HepG2 (cell line): ENCODE data around the gene ADI1. TPM values are rescaled to one million over a fixed set of nuclear protein-coding genes. Genes with fewer than 3 reads are reported as not detected.

ENCODE experiments used
- BCL3 ChIP-seq: sonication (generic); formaldehyde crosslinking; IDR thresholded peaks from 2 replicates; pipeline ENCODE4 v1.5.1; 2020; ENCODE audit warnings: mild to moderate bottlenecking, missing genetic modification reagents, moderate library complexity
- CBFB ChIP-seq: sonication (generic); formaldehyde crosslinking; IDR thresholded peaks from 2 replicates; pipeline ENCODE4 v1.4.0; 2020; ENCODE audit warnings: missing genetic modification reagents
- CCDC6 ChIP-seq: sonication (generic); formaldehyde crosslinking; IDR thresholded peaks from 2 replicates; pipeline ENCODE4 v1.8.1; 2022; ENCODE audit warnings: mild to moderate bottlenecking, missing genetic modification reagents, moderate library complexity
- CENPT ChIP-seq: sonication (generic); formaldehyde crosslinking; IDR thresholded peaks from 2 replicates; pipeline ENCODE4 v1.8.0; 2022; ENCODE audit warnings: low read depth, mild to moderate bottlenecking, moderate library complexity, missing genetic modification reagents
- GATA4 ChIP-seq: sonication (generic); IDR thresholded peaks from 2 replicates; pipeline ENCODE4 v1.6.1; 2016; ENCODE audit warnings: antibody characterized with exemption, low read depth, borderline replicate concordance
- HNRNPLL ChIP-seq: fragments of 200-400 bp; formaldehyde crosslinking; IDR thresholded peaks from 2 replicates; pipeline ENCODE4 v1.6.1; 2017; ENCODE audit warnings: mild to moderate bottlenecking, low read depth, low read length; ENCODE audit not compliant: poor library complexity, severe bottlenecking
- KLF15 ChIP-seq: sonication (generic); formaldehyde crosslinking; IDR thresholded peaks from 2 replicates; pipeline ENCODE4 v1.8.1; 2023; ENCODE audit warnings: borderline replicate concordance, mild to moderate bottlenecking, inconsistent platforms, missing genetic modification reagents, mixed read lengths
- MTF2 ChIP-seq: sonication (generic); formaldehyde crosslinking; IDR thresholded peaks from 2 replicates; pipeline ENCODE4 v1.5.0; 2020; ENCODE audit warnings: missing genetic modification reagents, borderline replicate concordance
- NFIC ChIP-seq: IDR thresholded peaks from 2 replicates; pipeline ENCODE4 v1.6.1; 2012; ENCODE audit warnings: mild to moderate bottlenecking, low read length, inconsistent platforms
- NR1H2 ChIP-seq: sonication (generic); formaldehyde crosslinking; IDR thresholded peaks from 2 replicates; pipeline ENCODE4 v1.8.1; 2022; ENCODE audit warnings: low read depth, missing genetic modification reagents, borderline replicate concordance
- PHF20 ChIP-seq: sonication (generic); formaldehyde crosslinking; IDR thresholded peaks from 2 replicates; pipeline ENCODE4 v1.5.0; 2020; ENCODE audit warnings: mild to moderate bottlenecking, missing genetic modification reagents
- SNRNP70 ChIP-seq: fragments of 200-400 bp; formaldehyde crosslinking; IDR thresholded peaks from 2 replicates; pipeline ENCODE4 v1.6.1; 2017; ENCODE audit warnings: mild to moderate bottlenecking, low read depth, low read length, moderate library complexity
- ZKSCAN8 ChIP-seq: IDR thresholded peaks from 2 replicates; pipeline ENCODE4 v1.6.1; 2016; ENCODE audit warnings: borderline replicate concordance, missing genetic modification reagents, missing compliant biosample characterization
- ZNF18 ChIP-seq: sonication (generic); formaldehyde crosslinking; IDR thresholded peaks from 2 replicates; pipeline ENCODE4 v1.8.0; 2022; ENCODE audit warnings: mild to moderate bottlenecking, missing genetic modification reagents; ENCODE audit not compliant: insufficient replicate concordance
- ZNF263 ChIP-seq: sonication (generic); formaldehyde crosslinking; IDR thresholded peaks from 2 replicates; pipeline ENCODE4 v1.4.0; 2020; ENCODE audit warnings: missing genetic modification reagents
- ZNF280D ChIP-seq: sonication (generic); formaldehyde crosslinking; IDR thresholded peaks from 2 replicates; pipeline ENCODE4 v1.5.1; 2020; ENCODE audit warnings: mild to moderate bottlenecking, missing genetic modification reagents
- ZNF33A ChIP-seq: sonication (generic); formaldehyde crosslinking; IDR thresholded peaks from 2 replicates; pipeline ENCODE4 v1.5.1; 2020; ENCODE audit warnings: missing genetic modification reagents, mild to moderate bottlenecking, moderate library complexity, borderline replicate concordance
- polyA plus RNA-seq, 8 experiments: library from polyadenylated mRNA; depleted of rRNA in 3 of 8; stranded (reverse) in 7 of 8; unstranded in 1 of 8; fragments of >200 nt; fragmentation: Illumina TruSeq in 4 of 8; extraction: Trizol in 4 of 8; gene quantifications; 2 replicates each; pipeline versions ENCODE4 v1.2.1 to v1.2.3, GENCODE V29; 2011 to 2016; ENCODE audit warnings: low read depth in 4 of 8, missing spikeins in 1 of 8, mixed read lengths in 1 of 8; ENCODE audit not compliant: insufficient read depth in 1 of 8
- total RNA-seq, 5 experiments: library from RNA; depleted of rRNA; stranded (reverse); fragments of >200 nt; fragmentation: Illumina TruSeq; extraction: Trizol; gene quantifications; 2 replicates each; pipeline ENCODE4 v1.2.3, GENCODE V29; 2016; ENCODE audit warnings: low read depth in 1 of 5
- TF ChIP-seq, protein P1 (sequence below): fragments of 450-650 bp; IDR thresholded peaks from 2 replicates; pipeline ENCODE4 v1.6.1; 2017; ENCODE audit warnings: mild to moderate bottlenecking
- TF ChIP-seq, protein P2 (sequence below): IDR thresholded peaks from 2 replicates; pipeline ENCODE4 v1.6.1; 2016; ENCODE audit warnings: missing compliant biosample characterization, missing genetic modification reagents, borderline replicate concordance

The ADI1 gene
- total and polyA plus RNA-seq, 2 of the 13 experiments (the other 11 are each of a cell fraction or from before 2014, with no cell fraction given), result 28.7 to 123 TPM

DNA sequence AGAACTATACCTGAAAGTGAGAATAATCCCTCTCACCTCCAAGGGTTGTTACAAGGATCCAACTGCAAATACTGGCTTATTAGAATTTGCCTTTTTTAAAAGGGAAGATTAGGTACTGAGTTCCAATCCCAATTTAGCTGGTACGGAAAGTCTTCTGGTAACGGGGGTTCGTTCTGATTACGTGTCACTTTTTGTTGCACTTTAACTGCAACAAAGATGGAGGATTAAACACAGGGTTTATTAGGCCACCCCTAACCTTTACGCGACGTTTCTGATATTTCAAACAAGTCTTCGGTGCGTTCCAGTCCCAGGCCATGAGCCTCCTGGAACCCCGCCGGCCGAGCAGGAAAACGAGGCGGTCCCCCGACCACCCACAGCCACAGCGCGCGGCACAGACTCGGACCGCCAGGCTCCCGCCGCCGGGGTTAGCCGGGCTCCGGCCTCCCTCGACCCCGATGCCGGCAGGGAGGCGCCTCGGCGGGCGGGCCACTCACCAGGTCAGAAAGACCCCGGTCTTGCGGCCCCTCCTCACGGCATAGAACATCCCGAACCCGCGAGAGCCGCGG lies 38.4 kb upstream of the ADI1 start (continued):
- peak; percentile 87; the same call in 1 of the 2 replicates for TF ChIP-seq NR1H2 (CRISPR knock-in tag)
- 0 out of 2 replicates have a peak, but pooled peaks have one; percentile 20 for TF ChIP-seq NFIC
- TF ChIP-seq PHF20 (CRISPR knock-in tag), result no peak
- no peak for TF ChIP-seq SNRNP70
- TF ChIP-seq CCDC6, result peak; percentile 51; the same call in 1 of the 2 replicates
- no peak for TF ChIP-seq KLF15 (CRISPR knock-in tag)
- peak; percentile 4; the same call in 1 of the 2 replicates for TF ChIP-seq CENPT (CRISPR knock-in tag)
- TF ChIP-seq, protein P1, sequence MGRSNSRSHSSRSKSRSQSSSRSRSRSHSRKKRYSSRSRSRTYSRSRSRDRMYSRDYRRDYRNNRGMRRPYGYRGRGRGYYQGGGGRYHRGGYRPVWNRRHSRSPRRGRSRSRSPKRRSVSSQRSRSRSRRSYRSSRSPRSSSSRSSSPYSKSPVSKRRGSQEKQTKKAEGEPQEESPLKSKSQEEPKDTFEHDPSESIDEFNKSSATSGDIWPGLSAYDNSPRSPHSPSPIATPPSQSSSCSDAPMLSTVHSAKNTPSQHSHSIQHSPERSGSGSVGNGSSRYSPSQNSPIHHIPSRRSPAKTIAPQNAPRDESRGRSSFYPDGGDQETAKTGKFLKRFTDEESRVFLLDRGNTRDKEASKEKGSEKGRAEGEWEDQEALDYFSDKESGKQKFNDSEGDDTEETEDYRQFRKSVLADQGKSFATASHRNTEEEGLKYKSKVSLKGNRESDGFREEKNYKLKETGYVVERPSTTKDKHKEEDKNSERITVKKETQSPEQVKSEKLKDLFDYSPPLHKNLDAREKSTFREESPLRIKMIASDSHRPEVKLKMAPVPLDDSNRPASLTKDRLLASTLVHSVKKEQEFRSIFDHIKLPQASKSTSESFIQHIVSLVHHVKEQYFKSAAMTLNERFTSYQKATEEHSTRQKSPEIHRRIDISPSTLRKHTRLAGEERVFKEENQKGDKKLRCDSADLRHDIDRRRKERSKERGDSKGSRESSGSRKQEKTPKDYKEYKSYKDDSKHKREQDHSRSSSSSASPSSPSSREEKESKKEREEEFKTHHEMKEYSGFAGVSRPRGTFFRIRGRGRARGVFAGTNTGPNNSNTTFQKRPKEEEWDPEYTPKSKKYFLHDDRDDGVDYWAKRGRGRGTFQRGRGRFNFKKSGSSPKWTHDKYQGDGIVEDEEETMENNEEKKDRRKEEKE, result no peak
- TF ChIP-seq ZNF18 (CRISPR knock-in tag), result no peak
- no peak for TF ChIP-seq GATA4
- TF ChIP-seq BCL3, result no peak
- TF ChIP-seq ZNF33A, result 0 out of 2 replicates have a peak, but pooled peaks have one; percentile 1
- no peak for TF ChIP-seq ZKSCAN8 (CRISPR knock-in tag)
- TF ChIP-seq, protein P2, sequence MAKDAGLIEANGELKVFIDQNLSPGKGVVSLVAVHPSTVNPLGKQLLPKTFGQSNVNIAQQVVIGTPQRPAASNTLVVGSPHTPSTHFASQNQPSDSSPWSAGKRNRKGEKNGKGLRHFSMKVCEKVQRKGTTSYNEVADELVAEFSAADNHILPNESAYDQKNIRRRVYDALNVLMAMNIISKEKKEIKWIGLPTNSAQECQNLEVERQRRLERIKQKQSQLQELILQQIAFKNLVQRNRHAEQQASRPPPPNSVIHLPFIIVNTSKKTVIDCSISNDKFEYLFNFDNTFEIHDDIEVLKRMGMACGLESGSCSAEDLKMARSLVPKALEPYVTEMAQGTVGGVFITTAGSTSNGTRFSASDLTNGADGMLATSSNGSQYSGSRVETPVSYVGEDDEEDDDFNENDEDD, result no peak
- peak; percentile 33; the same call in 1 of the 2 replicates for TF ChIP-seq ZNF263 (CRISPR knock-in tag)
- no peak for TF ChIP-seq CBFB (CRISPR knock-in tag)
- TF ChIP-seq MTF2 (CRISPR knock-in tag), result no peak
- 0 out of 2 replicates have a peak, but pooled peaks have one; percentile 2 for TF ChIP-seq ZNF280D
- TF ChIP-seq HNRNPLL, result no peak
